K562 treated with DMSO at 1 percent for 24 hours (cell line): ENCODE results near the gene ASB14. TPM values are rescaled to one million over a fixed set of nuclear protein-coding genes. Genes with fewer than 3 reads are reported as not detected.

Source experiments
- total RNA-seq: library from RNA; unstranded; fragments of 300-600 nt; gene quantifications from 2 replicates; pipeline ENCODE4 v1.2.3, GENCODE V29; 2022; ENCODE audit warnings: low read depth; ENCODE audit not compliant: insufficient read depth

Gene ASB14
- not detected in 2 replicates for total RNA-seq

DNA sequence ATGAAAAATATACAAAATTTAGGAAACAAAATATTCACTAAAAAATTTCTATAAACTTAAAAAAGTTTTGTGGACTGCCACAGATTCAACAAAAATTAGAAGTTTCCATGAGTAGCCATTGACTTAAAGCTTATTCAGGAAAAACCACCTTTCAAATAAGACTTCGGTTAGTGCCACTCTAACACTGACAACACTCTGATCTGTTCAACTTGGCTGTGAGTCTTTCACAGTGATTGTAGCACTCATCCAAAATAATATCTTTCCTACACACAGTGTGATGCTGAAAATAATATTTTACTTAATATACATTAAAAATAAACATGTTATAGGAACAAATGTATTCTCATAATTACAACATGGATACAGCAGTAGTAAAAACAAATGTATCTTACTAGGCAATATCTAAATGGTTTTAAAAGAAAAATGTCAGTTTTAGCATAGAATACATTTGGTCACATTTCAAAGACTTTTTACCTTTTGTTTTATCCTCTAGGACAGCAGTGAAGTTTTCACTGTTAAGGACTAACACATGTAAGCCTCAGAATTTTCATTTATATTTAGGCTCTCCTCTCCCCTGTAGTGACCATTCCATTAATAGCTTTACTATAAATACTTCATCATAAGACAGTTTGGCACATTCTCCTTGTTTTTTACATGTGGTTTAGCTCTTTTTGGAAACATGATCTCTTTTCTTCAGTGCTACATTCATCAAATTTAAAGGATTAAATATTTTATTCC is at the start of gene ASB14:
Gene ASB14, minus strand, starts transcription at position 527 of the 738 bp plus-strand sequence. CDS start 652 bp downstream, outside the sequence.

GRCh38 chr3:57227204-57227929 is 65.1 kb downstream of the ASB14 start, which contains the start of gene APPL1:
Gene APPL1 (plus strand): TSS chr3:57227729. CDS start chr3:57227884, 155 bp downstream.

Other genes starting within 250 kb of the ASB14 start
- not detected in 2 replicates for gene SPATA12, start 232.0 kb downstream of the ASB14 start, total RNA-seq
- 0.02 TPM in 1 of 2 replicates, not detected in the other for gene IL17RD, start 127.3 kb downstream of the ASB14 start, total RNA-seq
- gene HESX1, start 92.7 kb downstream of the ASB14 start, total RNA-seq: 0.96 TPM in 1 of 2 replicates, not detected in the other
- 7.9 and 9.2 TPM in 2 replicates for gene APPL1, start 65.0 kb downstream of the ASB14 start, total RNA-seq